Calu3 (cell line): Measurements from ENCODE around the gene F12. TPM values are rescaled to one million over a fixed set of nuclear protein-coding genes. Genes with fewer than 3 reads are reported as not detected.

Experiments used
- BruUV-seq: library from RNA; stranded (reverse); fragments of 400-500 nt; replicated peaks from 2 replicates; lab custom pipeline; 2021; lab: Mats Ljungman, UMichigan
- CTCF ChIA-PET: fragments of 300-600 bp; sonication (Branson Sonifier 250); formaldehyde crosslinking; loops from one replicate; lab custom pipeline; 2022; ENCODE audit warnings: antibody characterized with exemption; lab: Charles Lee
- DNase-seq: peaks from one replicate; pipeline ENCODE4 v3.0.0; 2022
- H3K27ac Mint-ChIP-seq: one replicate; pipeline ENCODE4 v1.8.0; 2022; ENCODE audit warnings: mixed read lengths; ENCODE audit not compliant: unreplicated experiment
- H3K27me3 Mint-ChIP-seq: one replicate; pipeline ENCODE4 v1.8.0; 2022; ENCODE audit warnings: mixed read lengths; ENCODE audit not compliant: unreplicated experiment
- H3K36me3 Mint-ChIP-seq: one replicate; pipeline ENCODE4 v1.8.0; 2022; ENCODE audit warnings: mild to moderate bottlenecking, moderate library complexity, mixed read lengths; ENCODE audit not compliant: insufficient read depth, unreplicated experiment
- H3K4me1 Mint-ChIP-seq: one replicate; pipeline ENCODE4 v1.8.0; 2022; ENCODE audit warnings: mild to moderate bottlenecking, low read depth, mixed read lengths; ENCODE audit not compliant: unreplicated experiment
- H3K4me3 Mint-ChIP-seq: one replicate; pipeline ENCODE4 v1.8.0; 2022; ENCODE audit warnings: mild to moderate bottlenecking, low read depth, moderate library complexity, mixed read lengths; ENCODE audit not compliant: unreplicated experiment
- H3K9me3 Mint-ChIP-seq: one replicate; pipeline ENCODE4 v1.8.0; 2022; ENCODE audit warnings: low read depth, mixed read lengths; ENCODE audit not compliant: unreplicated experiment
- CTCF ChIP-seq: fragments of 200-600 bp; IDR thresholded peaks from one replicate; pipeline ENCODE4 v1.8.0; 2022; ENCODE audit warnings: antibody characterized with exemption; ENCODE audit not compliant: unreplicated experiment
- intact Hi-C: fragments of 100-400 bp; cut with micrococcal nuclease; formaldehyde crosslinking; loops from one replicate; pipeline ENCODE4 v1.10.0; 2022; ENCODE audit not compliant: unreplicated experiment
- total RNA-seq: library from RNA; stranded (reverse); gene quantifications from 2 replicates; pipeline ENCODE4 v1.2.3, GENCODE V29; 2022

The F12 gene
- total RNA-seq, 1 experiment from 2014 or later: 14.3 TPM

DNA sequence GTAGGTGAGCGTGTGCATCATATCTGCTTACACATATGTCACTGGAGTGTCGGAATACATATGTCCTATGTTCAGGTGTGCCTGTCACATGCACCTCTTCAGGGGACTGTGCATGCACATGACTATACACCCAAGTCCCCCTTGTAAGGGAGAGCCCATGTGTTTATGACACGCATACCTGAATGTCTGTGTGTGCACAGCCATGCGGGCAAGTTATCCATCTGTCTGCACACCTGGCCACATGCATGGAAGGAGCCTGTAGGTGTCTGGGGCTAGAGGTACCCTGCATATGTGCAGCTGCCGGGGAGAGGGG, 52.3 kb downstream of the F12 start:
- intact Hi-C loops: no loop called here

DNA sequence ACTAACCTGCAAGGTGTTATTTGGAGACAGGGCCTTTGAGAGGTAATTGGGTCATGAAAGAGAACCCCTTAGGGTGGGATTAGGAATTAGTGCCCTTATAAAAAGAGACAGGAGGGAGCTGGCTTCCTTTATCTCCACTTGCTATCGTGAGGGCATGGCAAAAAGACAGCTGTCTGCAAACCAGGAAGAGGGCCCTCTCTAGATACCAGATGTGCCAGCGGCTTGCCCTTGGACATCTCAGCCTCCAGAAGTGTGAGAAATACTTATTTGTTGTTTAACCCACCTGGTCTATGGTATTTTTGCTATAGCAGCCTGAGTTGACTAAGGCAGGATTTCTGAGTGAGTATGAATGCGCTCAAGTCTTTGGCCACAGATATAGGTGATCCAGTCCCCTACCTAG, 52.6 kb downstream of the F12 start:
- intact Hi-C loops: no loop called here
- TF ChIP-seq CTCF: no peak
- CTCF ChIA-PET: interaction anchor here (0.5 to 1.0 kb wide), 4 partner anchors 33 to 286 kb away, joined by 3 to 4 read pairs (median 4); no protein-coding TSS in a partner anchor
- peaks cover 51% of the 10 kb centered on the region for H3K4me1 Mint-ChIP-seq
- no peak for DNase-seq
- no peak overlapping the region for H3K4me3 Mint-ChIP-seq
- H3K36me3 Mint-ChIP-seq: peaks cover 16% of the 10 kb centered on the region
- peaks cover 5% of the 10 kb centered on the region for H3K9me3 Mint-ChIP-seq
- BruUV-seq: no TSS peak
- no peak overlapping the region for H3K27ac Mint-ChIP-seq
- no peaks in the 10 kb centered on the region for H3K27me3 Mint-ChIP-seq

More for the DNA sequence above, 52.3 kb downstream of the F12 start:
- Mint-ChIP-seq H3K27me3 (no peaks in the 10 kb centered on the region), H3K9me3 (peaks cover 5% of the 10 kb centered on the region), H3K36me3 (peaks cover 16% of the 10 kb centered on the region), H3K4me1 (peaks cover 55% of the 10 kb centered on the region), H3K27ac (peak overlapping the region; percentile 21), H3K4me3 (peak overlapping the region; percentile 55)
- no peak for DNase-seq
- CTCF ChIA-PET: interaction anchor here (1.0 kb wide), 1 partner anchor 33 kb away, joined by 4 read pairs; no protein-coding TSS in a partner anchor
- TF ChIP-seq CTCF: no peak
- BruUV-seq: no TSS peak

DNA sequence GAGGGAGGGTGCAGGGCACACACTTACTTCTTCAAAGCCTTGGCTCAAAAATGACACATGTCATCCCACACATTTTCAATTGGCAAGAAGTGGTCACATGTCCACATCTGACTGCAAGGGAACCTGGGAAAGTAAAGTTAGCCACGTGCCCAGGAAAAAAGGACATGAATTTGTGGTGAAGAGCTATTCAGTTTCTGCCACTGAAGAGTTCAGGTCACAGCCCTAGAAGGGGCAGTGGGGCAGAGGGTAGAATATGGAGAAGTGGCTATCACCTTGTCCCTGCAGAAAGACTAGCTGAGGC, 53.5 kb downstream of the F12 start:
- Mint-ChIP-seq H3K4me3 (no peak overlapping the region), H3K4me1 (peaks cover 51% of the 10 kb centered on the region), H3K27ac (no peak overlapping the region), H3K27me3 (no peaks in the 10 kb centered on the region), H3K9me3 (peaks cover 5% of the 10 kb centered on the region), H3K36me3 (peaks cover 24% of the 10 kb centered on the region)
- TF ChIP-seq CTCF: no peak
- intact Hi-C loops: no loop called here
- no peak for DNase-seq
- CTCF ChIA-PET: no interaction called here
- no TSS peak for BruUV-seq

- DNase-seq: no peak
- Mint-ChIP-seq H3K27me3 (no peaks in the 10 kb centered on the region), H3K4me1 (peaks cover 54% of the 10 kb centered on the region), H3K9me3 (peaks cover 5% of the 10 kb centered on the region), H3K27ac (no peak overlapping the region), H3K4me3 (no peak overlapping the region), H3K36me3 (peaks cover 29% of the 10 kb centered on the region)
- CTCF ChIA-PET: no interaction called here
- BruUV-seq: no TSS peak
- no peak for TF ChIP-seq CTCF
- intact Hi-C loops: no loop called here
These were observed 54.0 kb downstream of the F12 start for GRCh38 chr5:177355162-177355867.
